IPS-NIHi11 (cell line): ENCODE measurements around the gene FNDC3B.

Experiments used
- DNase-seq: peaks from one replicate; pipeline ENCODE4 v3.0.0; 2012; ENCODE audit warnings: mixed read lengths, low spot score

Gene FNDC3B

GRCh38 chr3:172449466-172450149, 410.2 kb downstream of the FNDC3B start:
- peak; percentile 89 for DNase-seq
